K562 (cell line): ENCODE results near the gene IMMP2L. TPM values are rescaled to one million over a fixed set of nuclear protein-coding genes. Genes with fewer than 3 reads are reported as not detected.

ENCODE experiments used
- ATAC-seq: fragments of 200-7000 bp; cut with Tn5 transposase; 3 replicates; pipeline ENCODE4 v1.9.1; 2020; ENCODE audit warnings: moderate library complexity
- BruUV-seq: library from RNA; stranded (reverse); fragments of 400-500 nt; replicated peaks from 2 replicates; lab custom pipeline; 2021; lab: Mats Ljungman, UMichigan
- CTCF ChIA-PET: fragments of 300-600 bp; formaldehyde crosslinking; extraction: SDS; loops from one replicate; lab custom pipeline; 2021; ENCODE audit warnings: low intra/inter-chr PET ratio; lab: Yijun Ruan, JAX
- POLR2A ChIA-PET: fragments of 300-600, 350-650 bp; sonication (Branson Sonifier 250); formaldehyde crosslinking; extraction: SDS; loops from one replicate; lab custom pipeline; 2021; ENCODE audit warnings: antibody characterized with exemption, inconsistent platforms; lab: Yijun Ruan, JAX
- DNase-seq, 4 experiments: peaks; one replicate each; pipeline versions ENCODE4 v3.0.0 to v3.0.0-alpha.2; 2011 to 2018; ENCODE audit warnings: low spot score in 3 of 4, mixed read lengths in 3 of 4; ENCODE audit errors: extremely low read depth in 1 of 4
- FAIRE-seq: peaks from 2 replicates; lab custom pipeline; 2011; peaks lifted over from hg19 to GRCh38; lab: Jason Lieb, UNC
- H2AFZ ChIP-seq: 2 replicates; pipeline ENCODE4 v1.6.0; 2011; ENCODE audit warnings: low read depth, low read length, control low read depth, inconsistent platforms
- H3K27ac ChIP-seq: fragments of 200-600 bp; 3 replicates; pipeline ENCODE4 v1.8.0; 2011; ENCODE audit warnings: low read depth, mild to moderate bottlenecking, control low read depth, inconsistent platforms, low read length, moderate library complexity, mixed read lengths; ENCODE audit errors: extremely low read depth
- H3K27me3 ChIP-seq, 2 experiments: fragments of 300-600 bp in 1 of 2; 2 replicates in 1 of 2; 3 replicates in 1 of 2; pipeline versions ENCODE4 v1.6.0 to v1.8.0; 2011; ENCODE audit warnings: inconsistent platforms in 2 of 2, low read length in 2 of 2, mild to moderate bottlenecking in 1 of 2, mixed read lengths in 1 of 2, moderate library complexity in 1 of 2; ENCODE audit not compliant: control insufficient read depth in 2 of 2, insufficient read depth in 2 of 2
- H3K36me3 ChIP-seq: fragments of 300-600 bp; 3 replicates; pipeline ENCODE4 v1.8.0; 2011; ENCODE audit warnings: mild to moderate bottlenecking, low read length, inconsistent platforms; ENCODE audit not compliant: control insufficient read depth, insufficient read depth
- H3K4me1 ChIP-seq, 2 experiments: fragments of 200-600 bp in 1 of 2; replicated peaks in 1 of 2; 2 replicates in 1 of 2; 3 replicates in 1 of 2; pipeline versions ENCODE4 v1.5.1 to v1.8.0; 2011; ENCODE audit warnings: inconsistent platforms in 2 of 2, low read length in 2 of 2, mild to moderate bottlenecking in 1 of 2, mixed read lengths in 1 of 2, moderate library complexity in 1 of 2; ENCODE audit not compliant: control insufficient read depth in 2 of 2, insufficient read depth in 2 of 2
- H3K4me2 ChIP-seq: 2 replicates; pipeline ENCODE4 v1.6.1; 2011; ENCODE audit warnings: low read length, control low read depth, inconsistent platforms, mixed read lengths; ENCODE audit not compliant: insufficient read depth
- H3K4me3 ChIP-seq: fragments of 200-600 bp; sonication (generic), shearing (Covaris generic); 2 replicates; pipeline ENCODE4 v1.5.1; 2016; ENCODE audit warnings: control low read depth, inconsistent platforms
- H3K79me2 ChIP-seq: fragments of 200-600 bp; 3 replicates; pipeline ENCODE4 v1.8.0; 2011; ENCODE audit warnings: low read length, inconsistent platforms; ENCODE audit not compliant: control insufficient read depth, insufficient read depth
- H3K9ac ChIP-seq, 2 experiments: 2 replicates each; pipeline versions ENCODE4 v1.6.0 to v1.6.1; 2011; ENCODE audit warnings: low read depth in 2 of 2, low read length in 2 of 2, control low read depth in 1 of 2, inconsistent platforms in 1 of 2, mild to moderate bottlenecking in 1 of 2, mixed read lengths in 1 of 2; ENCODE audit not compliant: insufficient read depth in 1 of 2
- H3K9me1 ChIP-seq: one replicate; pipeline ENCODE4 v1.6.0; 2011; ENCODE audit warnings: inconsistent platforms, mild to moderate bottlenecking, low read length, moderate library complexity; ENCODE audit not compliant: control insufficient read depth, insufficient read depth
- H3K9me3 ChIP-seq: replicated peaks from 2 replicates; pipeline ENCODE4 v1.5.1; 2011; ENCODE audit warnings: low read depth, low read length, inconsistent platforms; ENCODE audit not compliant: control insufficient read depth, insufficient read depth
- H4K20me1 ChIP-seq: replicated peaks from 2 replicates; pipeline ENCODE4 v1.6.1; 2011; ENCODE audit warnings: low read length, inconsistent platforms, mixed read lengths; ENCODE audit not compliant: control insufficient read depth, insufficient read depth
- HNRNPL ChIP-seq: fragments of 200-400 bp; formaldehyde crosslinking; IDR thresholded peaks from 2 replicates; pipeline ENCODE4 v1.6.1; 2017; ENCODE audit warnings: low read depth, mild to moderate bottlenecking, low read length
- ILK ChIP-seq: fragments of 450-650 bp; IDR thresholded peaks from 2 replicates; pipeline ENCODE4 v1.6.1; 2016; ENCODE audit warnings: missing genetic modification characterization, low read depth, mild to moderate bottlenecking, missing compliant biosample characterization, moderate library complexity, borderline replicate concordance
- NBN ChIP-seq: fragments of 450-650 bp; IDR thresholded peaks from 2 replicates; pipeline ENCODE4 v1.6.1; 2016; ENCODE audit warnings: low read depth, mild to moderate bottlenecking
- TFAM ChIP-seq: fragments of 250-450 bp; sonication (Bioruptor Pico); conservative IDR thresholded peaks from 2 replicates; pipeline ENCODE4 v1.5.0; 2021; ENCODE audit warnings: mild to moderate bottlenecking, moderate library complexity
- ZFP1 ChIP-seq: fragments of 450-650 bp; formaldehyde crosslinking; IDR thresholded peaks from 2 replicates; pipeline ENCODE4 v1.4.0; 2020; ENCODE audit warnings: mild to moderate bottlenecking, mixed read lengths
- WGBS: fragments of 100-300 bp; shearing (Covaris generic); methylation state at CpG from one replicate; pipeline ENCODE4 v1.1.6; 2016; ENCODE audit warnings: low coverage, mixed read lengths; ENCODE audit not compliant: insufficient coverage; ENCODE audit errors: missing lambda C conversion rate; 5-methylcytosine and 5-hydroxymethylcytosine counted together
- in situ Hi-C: fragments of 300-500 bp; cut with MboI; formaldehyde crosslinking; loops from 4 replicates; pipeline ENCODE4 v1.15.0; 2018; ENCODE audit warnings: inconsistent platforms, mixed read lengths
- intact Hi-C: fragments of 100-400 bp; cut with micrococcal nuclease; formaldehyde crosslinking; loops from 2 replicates; pipeline ENCODE4 v1.14.2; 2022
- polyA plus RNA-seq, 8 experiments: library from polyadenylated mRNA; depleted of rRNA in 4 of 8; stranded (reverse) in 5 of 8; unstranded in 3 of 8; fragments of >200 nt; fragmentation: Nextera tagmentation in 2 of 8; fragmentation: Illumina TruSeq in 1 of 8; extraction: Ambion mirVana in 2 of 8; extraction: Trizol in 1 of 8; gene quantifications; 2 replicates each; pipeline versions ENCODE4 v1.2.1 to v1.2.3, GENCODE V29; 2011 to 2014; ENCODE audit warnings: inconsistent platforms in 1 of 8, missing spikeins in 1 of 8
- total RNA-seq, 7 experiments: library from RNA; depleted of rRNA in 6 of 7; stranded (reverse); fragments of >200 nt in 6 of 7; fragmentation: Illumina TruSeq in 2 of 7; extraction: Trizol in 2 of 7; gene quantifications; 2 replicates each; pipeline versions ENCODE4 v1.2.1 to v1.2.3, GENCODE V29; 2011 to 2021; ENCODE audit warnings: low replicate concordance in 1 of 7
- TF ChIP-seq, protein P1 (sequence below): sonication (generic); formaldehyde crosslinking; IDR thresholded peaks from 2 replicates; pipeline ENCODE4 v1.8.0; 2022; ENCODE audit warnings: mild to moderate bottlenecking, low read depth, missing genetic modification reagents

The IMMP2L gene
- total and polyA plus RNA-seq, 9 of the 15 experiments (the other 6 are each of a cell fraction or from before 2014, with no cell fraction given), result 29.7 to 116 (median 53.0) TPM

DNA sequence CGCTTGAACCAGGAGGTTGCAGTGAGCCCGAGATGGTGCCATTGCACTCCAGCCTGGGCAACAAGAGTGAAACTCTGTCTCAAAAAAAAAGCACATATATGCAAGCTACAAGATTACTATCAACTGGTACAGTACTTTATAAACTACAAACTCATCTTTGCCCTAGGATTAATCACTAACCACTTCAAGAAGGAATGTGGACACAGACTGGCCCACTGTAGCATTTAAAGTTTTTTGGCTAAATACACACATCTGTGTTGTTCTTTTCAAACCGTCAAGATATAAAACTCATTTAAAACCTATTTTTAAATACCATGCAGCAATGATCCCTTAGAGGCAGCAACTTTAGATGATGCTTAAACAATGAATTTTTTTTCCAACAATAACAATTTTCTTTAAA lies 205.4 kb downstream of the IMMP2L start (continued):
- TF ChIP-seq ILK (no peak), TFAM (CRISPR knock-in tag) (no peak)

DNA sequence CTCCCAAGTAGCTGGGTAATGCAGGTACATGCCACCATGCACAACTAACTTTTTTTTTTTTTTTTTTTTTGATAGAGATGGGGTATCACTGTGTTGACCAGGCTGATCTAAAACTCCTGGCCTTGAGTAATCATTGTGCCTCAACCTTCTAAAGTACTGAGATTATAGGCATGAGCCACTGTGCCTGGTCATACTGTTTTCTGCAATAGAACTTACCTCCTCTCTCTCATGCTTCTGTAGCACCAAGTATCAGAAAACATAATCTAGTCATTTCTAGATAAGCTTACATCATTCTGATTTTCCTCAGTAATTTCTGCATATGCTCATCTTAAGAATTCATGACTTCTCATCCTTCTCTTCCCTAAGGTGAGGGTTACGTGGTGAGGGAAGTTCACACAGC lies 210.0 kb downstream of the IMMP2L start:
- H3K27me3 ChIP-seq, result no peaks in the 10 kb centered on the region
- TF ChIP-seq HNRNPL (no peak), ZFP1 (CRISPR knock-in tag) (no peak), NBN (no peak)
- TF ChIP-seq, protein P1, sequence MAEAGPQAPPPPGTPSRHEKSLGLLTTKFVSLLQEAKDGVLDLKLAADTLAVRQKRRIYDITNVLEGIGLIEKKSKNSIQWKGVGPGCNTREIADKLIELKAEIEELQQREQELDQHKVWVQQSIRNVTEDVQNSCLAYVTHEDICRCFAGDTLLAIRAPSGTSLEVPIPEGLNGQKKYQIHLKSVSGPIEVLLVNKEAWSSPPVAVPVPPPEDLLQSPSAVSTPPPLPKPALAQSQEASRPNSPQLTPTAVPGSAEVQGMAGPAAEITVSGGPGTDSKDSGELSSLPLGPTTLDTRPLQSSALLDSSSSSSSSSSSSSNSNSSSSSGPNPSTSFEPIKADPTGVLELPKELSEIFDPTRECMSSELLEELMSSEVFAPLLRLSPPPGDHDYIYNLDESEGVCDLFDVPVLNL (CRISPR knock-in tag), result no peak
- no peak overlapping the region for H3K27ac ChIP-seq
- no peak for ATAC-seq
- intact Hi-C loops, result no loop called here
- no peaks in the 10 kb centered on the region for H3K79me2 ChIP-seq
- in situ Hi-C loops, result no loop called here
- H3K9me3 ChIP-seq, result no peaks in the 10 kb centered on the region
- H3K36me3 ChIP-seq, result no peaks in the 10 kb centered on the region; the same call in 2 of the 3 replicates
- ChIA-PET POLR2A (no interaction called here), CTCF (no interaction called here)
- FAIRE-seq, result no peak
- H3K9ac ChIP-seq, result no peak overlapping the region
- H3K4me1 ChIP-seq, result 0 out of 5 replicates have a peak, but pooled peaks cover 0 to 4% of the 10 kb centered on the region in 2 experiments
- no peak overlapping the region for H3K4me3 ChIP-seq
- H3K4me2 ChIP-seq, result no peak overlapping the region
- H4K20me1 ChIP-seq, result no peaks in the 10 kb centered on the region
- no peaks in the 10 kb centered on the region for H3K9me1 ChIP-seq
- BruUV-seq, result no TSS peak
- H2AFZ ChIP-seq, result no peak overlapping the region
- 90% methylated on average over 1 of the region's 1 CpG for WGBS
- DNase-seq, result no peak
